Stimulated activated CD8-positive, alpha-beta memory T cell treated with anti-CD3 and anti-CD28 coated beads, Interleukin-4, amount 100 ng/mL, for 48 hours (primary cell): ENCODE data around the gene ZNF132.

Experiments
- DNase-seq: peaks from one replicate; pipeline ENCODE4 v3.0.0-alpha.2; 2020

Gene ZNF132

DNA sequence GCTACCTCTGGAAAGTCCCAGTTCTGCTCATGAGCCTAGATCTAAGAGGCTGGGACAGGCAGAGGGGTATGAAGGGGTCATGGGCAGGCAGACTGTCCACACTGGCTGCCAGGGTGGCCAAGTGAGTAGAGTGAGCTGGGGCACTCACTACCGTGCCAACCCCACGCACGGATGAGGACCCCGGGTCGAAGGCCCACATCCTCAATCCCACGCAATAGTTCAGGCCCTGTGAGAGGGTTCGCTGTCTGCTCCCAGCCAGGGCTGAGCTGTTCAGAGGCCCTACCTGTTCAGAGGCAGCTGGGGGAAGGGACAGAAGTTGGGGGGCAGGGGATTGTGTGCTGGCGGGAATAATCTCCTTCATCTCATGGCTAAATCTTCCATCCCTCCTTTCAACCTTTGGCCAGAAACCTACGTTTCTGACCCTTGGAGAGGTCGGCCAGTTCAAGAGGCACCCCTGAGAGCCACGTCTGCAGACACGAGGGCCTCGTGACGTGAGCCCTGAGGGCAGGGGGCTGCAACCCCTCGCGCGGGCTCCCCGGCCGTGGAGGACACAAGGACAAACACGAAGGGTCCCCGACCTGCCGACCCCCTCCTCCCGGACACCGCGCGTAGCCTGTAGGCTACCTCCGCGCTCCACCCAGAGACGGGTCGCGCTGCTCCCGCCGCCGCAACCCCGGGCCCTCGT lies 53.9 kb downstream of the ZNF132 start:
- DNase-seq = peak; percentile 62

GRCh38 chr19:58385313-58385890 lies 54.6 kb downstream of the ZNF132 start:
- DNase-seq = no peak

DNA sequence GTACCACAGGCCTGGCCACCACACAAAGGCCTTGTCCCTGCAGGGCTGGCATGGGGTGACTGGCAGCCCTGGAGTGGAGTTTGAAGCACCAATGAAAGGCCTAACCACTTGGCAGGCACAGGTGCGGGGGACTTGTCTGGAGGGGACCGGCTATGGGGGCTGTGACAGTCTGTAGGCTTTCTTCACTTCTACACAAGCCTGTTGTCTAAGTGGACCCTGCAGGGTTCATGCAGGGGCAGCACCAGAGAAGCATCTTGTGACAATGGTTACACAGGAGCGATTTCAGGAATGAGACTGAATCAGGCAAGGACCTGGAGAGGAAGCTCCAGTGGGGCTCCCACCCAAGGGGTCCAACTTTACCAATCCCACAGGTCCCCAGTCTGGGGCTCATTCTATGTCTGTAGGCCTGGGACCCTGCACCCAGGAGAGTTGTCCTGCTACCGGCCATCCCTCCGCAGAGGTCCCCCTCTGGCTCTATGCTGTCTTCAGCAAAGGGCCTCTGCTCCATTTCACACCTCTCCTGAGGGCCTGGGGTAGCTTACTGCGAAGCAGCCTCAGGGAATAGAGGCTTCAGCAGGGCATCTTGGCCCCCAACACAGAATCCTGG lies 56.9 kb downstream of the ZNF132 start:
- DNase-seq = no peak
